NCI-H748 (cell line): ENCODE results near the gene CFAP46.
"Not testable (repeated sequence)": the region's sequence is repeated elsewhere in the genome, so short reads cannot be mapped to it uniquely, and the experiment has no call there.

Experiments
- DNase-seq: peaks from one replicate; lab custom pipeline; 2025; ENCODE audit not compliant: unreplicated experiment; lab: John Stamatoyannopoulos, UW

Gene CFAP46

DNA sequence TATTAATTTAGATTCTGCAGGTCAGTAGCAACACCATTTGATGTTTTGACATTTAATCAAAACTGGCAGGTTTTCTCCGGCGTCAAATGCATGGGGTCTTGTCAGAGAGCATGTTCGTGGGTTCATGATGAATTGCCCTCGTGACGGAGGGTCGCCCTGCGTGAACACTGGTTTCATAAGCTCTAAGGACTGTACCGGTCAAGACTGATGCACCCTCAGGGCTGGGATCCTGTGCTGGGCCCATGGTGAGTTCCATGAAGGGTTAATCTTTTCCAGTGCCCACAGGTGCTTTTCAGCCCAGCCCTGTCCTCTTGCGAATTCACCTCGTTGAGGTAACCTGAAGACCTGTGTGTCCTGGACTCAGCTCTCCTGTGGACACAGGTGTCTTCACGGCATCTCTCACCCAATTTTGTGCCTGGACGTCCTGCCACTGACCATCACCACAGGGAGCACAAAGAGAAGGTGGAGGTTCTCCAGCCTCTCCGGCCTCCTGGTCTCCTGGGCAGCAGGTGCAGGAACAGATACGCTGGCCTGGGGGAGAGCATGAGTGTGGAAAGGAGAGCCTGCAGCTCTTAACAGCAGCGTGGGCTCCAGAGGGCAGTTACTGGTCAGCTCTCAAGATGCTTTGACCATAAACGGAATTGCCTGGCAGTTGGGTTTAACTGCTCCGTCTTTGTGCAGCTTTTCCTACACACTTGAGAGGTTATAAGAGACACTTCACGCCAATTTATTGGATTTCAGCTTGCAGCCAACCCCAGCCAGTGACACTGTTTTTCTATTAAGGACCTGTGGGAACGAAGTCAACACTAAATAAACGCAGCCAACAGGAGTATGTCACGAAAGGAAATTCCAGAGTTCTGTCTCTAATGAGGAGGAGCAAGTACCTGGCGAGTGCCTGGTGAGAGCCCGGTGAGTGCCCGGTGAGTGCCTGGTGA is 37.4 kb upstream of the CFAP46 start:
- no peak for DNase-seq

- no peak for DNase-seq
Measured at GRCh38 chr10:132978542-132978941, 36.2 kb upstream of the CFAP46 start.

DNA sequence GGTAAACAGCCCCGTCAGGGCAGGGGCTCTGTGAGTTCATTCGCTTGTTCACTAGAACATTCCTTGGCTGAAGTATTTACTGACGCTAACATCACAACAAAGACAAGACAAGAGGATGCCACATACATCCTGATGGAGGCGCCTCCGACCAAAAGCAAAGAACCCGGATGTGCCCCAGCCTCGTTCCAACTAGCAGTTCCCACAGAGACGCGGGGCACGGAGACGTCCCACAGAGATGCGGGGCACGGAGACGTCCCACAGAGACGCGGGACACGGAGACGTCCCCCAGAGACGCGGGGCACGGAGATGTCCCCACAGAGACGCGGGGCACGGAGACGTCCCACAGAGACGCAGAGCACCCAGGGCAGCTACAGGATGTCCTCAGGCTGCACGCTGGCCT is 35.4 kb upstream of the CFAP46 start:
- no peak for DNase-seq

GRCh38 chr10:132977076-132977475 is 34.7 kb upstream of the CFAP46 start:
- no peak for DNase-seq

DNA sequence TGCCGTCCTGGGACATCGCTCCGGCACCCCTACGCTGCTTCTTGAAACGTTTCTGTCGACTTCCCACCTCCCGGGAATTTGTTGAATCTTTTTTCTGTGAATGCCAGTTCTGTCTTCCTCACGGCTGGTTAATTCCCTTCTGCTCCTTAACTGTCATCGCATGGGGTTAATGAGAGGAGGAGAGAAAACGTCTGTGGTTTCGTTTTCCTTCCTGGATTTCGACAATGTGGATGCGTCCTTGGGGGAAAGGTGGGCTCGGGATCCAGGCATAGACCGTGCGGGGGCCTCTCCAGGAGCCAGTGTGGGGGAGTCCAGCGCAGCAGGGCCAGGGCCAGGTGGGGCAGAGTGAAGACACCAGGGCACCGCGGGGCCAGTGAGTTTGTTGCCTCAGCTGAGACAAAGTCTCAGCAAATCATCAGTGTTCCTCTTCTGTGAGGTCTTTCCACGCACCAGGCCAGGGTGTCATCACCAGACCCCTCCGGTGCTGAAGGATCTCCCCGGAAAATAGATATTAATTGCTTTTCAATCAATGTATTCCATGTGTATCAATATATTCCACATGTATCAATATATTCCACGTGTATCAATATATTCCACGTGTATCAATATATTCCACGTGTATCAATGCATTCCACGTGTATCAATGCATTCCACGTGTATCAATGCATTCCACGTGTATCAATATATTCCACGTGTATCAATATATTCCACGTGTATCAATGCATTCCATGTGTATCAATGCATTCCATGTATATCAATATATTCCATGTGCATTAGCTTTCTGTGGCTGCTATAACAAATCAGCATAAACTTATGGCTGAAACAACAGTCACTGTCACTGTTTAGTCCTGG is 33.7 kb upstream of the CFAP46 start:
- no peak for DNase-seq

- DNase-seq: no peak
Measured at GRCh38 chr10:132974886-132975830, 32.8 kb upstream of the CFAP46 start.

DNA sequence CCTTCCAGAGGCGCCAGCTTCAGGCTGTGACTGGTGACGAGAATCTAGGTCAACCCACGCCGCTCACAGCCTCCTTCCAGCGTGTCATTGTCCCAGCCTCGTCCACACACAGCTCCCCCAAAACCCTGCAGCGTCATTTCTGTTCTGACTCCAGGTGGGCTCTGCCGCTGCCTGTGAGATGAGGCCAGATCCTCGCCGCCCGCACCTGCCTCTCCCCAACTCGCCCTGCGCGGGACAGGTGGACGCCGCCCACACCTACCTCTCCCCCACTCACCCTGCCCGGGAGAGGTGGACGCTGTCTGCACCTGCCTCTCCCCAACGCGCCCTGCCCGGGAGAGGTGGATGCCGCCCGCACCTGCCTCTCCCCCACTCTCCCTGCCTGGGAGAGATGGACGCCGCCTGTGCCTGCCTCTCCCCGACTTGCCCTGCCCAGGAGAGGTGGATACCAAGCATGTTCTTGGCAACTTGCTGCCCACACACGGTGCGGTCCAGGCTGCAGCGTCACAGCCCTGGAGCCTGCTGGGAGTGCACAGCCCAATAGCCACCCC is 32.0 kb upstream of the CFAP46 start:
- peak; percentile 55 for DNase-seq

- DNase-seq: no peak
Measured at GRCh38 chr10:132973903-132974241, 31.5 kb upstream of the CFAP46 start.

DNA sequence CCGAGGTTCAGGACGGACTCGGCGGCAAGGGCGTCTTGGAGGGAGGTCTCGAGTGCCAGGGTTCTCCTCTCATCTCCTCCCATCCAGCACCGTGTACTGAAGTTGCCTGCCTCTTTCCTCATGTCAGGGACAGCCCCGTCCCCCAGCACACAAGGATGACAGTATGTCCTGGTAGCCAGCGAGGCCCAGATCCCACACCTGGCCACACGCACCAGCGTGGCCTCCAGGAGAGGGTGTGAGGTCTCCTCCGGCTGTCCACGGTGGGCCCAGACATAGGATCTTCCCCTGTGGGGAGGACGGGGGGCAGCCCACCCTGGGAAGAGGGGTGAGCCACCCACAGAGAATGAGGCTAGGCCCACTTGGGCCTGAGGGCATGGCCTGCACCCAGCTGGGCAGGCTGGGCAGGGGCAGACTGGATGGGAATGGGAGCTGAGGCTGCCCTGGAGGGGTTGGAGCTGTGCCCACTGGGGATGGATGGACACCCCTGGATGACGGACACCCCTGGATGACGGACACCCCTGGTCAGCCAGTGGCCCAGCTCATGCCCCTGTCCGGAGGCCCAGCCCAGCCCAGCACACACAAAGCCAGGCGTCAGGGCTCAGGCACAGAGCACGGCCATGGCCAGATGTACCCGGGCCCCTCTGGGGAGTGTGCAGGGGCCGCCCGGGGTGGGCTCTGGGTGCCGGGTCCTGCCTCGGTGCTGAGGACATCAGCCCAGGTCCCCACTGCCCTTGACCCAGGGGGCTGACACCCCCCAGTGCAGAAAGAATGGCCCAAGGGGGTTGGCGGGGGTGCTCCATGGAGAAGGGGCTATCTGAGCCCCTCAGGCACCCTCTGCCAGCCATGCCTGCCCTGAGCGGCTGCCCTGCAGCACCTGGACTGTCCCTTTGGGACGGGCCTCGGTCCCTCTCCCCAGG is 30.9 kb upstream of the CFAP46 start:
- no peak for DNase-seq

- DNase-seq: no peak
Measured at GRCh38 chr10:132972149-132972985, 30.0 kb upstream of the CFAP46 start.

DNA sequence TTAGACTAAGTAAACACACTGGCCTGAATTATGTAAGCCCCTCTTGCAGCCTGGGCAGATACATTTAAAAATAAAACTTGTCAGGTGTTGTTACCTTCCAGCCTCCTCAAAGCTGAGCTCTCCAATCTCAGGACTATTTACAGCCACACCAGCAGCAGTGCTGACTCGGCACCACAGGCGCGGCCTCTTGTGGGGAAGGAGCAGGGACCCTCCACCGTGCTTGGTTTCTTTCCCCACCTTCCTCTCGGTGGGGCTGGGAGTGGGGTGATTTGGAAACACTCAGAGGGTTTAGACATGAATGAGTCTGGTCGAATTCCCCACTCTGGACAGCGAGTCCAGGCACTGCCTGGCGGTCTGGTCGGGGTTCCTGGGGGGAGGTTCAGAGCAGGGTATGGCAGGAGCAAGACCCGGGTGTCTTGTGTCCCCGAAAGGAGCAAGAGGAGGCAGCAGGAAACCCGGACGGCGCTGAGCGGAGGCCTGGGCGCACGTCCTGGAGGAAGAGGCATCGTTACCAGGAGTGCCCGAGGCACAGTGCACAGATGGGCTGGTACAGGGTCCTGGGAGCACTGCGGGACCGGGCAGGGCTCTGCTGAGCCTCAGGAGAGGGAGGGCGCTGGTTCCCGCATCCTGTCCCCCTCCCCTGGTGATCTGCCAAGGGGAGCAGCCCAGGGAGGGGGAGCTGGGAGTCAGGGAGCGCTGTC is 29.2 kb upstream of the CFAP46 start:
- no peak for DNase-seq

- DNase-seq: no peak
Measured at GRCh38 chr10:132970641-132971438, 28.5 kb upstream of the CFAP46 start.

GRCh38 chr10:132967540-132967939 is 25.2 kb upstream of the CFAP46 start:
- DNase-seq: peak; percentile 33

DNA sequence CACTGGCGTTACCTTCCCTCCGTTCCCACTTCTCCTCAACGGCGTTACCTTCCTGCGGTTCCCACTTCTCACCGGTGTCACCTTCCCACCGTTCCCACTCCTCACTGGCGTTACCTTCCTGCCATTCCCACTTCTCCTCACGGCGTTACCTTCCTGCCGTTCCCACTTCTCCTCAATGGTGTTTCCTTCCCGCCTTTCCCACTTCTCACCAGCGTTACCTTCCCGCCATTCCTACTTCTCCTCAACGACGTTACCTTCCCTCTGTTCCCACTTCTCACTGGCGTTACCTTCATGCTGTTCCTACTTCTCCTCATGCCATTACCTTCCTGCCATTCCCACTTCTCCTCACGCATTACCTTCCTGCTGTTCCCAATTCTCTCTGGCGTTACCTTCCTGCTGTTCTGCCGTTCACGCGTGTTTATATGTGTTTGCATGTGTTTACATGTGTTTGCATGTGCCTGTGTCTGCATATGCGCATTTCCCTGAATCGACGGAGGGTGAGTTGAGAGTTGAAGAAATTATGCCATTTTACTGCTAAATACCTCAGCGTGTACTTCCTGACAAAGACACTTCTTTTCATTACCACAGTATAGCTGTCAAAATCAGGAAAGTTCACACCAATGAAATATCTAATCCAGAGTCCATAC is 23.2 kb upstream of the CFAP46 start:
- DNase-seq: no peak

DNA sequence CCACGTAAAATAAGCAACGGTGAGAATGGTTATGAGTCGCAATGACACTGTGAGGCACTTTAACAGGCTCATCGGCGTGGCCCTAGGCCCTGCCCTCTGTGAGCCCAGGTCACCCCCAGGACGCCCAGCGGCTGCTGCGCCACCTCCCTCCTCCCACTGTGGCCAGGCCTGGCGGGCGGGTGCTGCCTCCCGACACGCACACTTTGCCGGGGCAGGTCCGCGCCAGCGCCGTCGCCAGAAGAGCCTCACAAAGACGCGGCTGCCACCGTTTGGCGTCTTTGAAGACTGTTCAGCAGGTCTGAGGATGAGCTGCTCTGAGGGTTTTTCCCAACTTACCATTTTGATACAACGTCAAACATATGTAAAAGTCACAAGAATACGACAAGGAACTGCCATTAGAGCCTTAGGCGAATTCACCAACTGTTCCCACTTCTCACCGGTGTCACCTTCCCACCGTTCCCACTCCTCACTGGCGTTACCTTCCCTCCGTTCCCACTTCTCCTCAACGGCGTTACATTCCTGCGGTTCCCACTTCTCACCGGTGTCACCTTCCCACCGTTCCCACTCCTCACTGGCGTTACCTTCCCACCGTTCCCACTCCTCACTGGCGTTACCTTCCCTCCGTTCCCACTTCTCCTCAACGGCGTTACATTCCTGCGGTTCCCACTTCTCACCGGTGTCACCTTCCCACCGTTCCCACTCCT is 22.5 kb upstream of the CFAP46 start:
- DNase-seq: not testable (repeated sequence)

GRCh38 chr10:132964231-132964630 is 21.9 kb upstream of the CFAP46 start:
- no peak for DNase-seq
